NCI-H748 (cell line): ENCODE measurements around the gene PPDPF.

ENCODE experiments used
- DNase-seq: peaks from one replicate; lab custom pipeline; 2025; ENCODE audit not compliant: unreplicated experiment; lab: John Stamatoyannopoulos, UW

Gene PPDPF

GRCh38 chr20:63536241-63536977 is 15.8 kb downstream of the PPDPF start:
- DNase-seq, result no peak

- no peak for DNase-seq
Observed at GRCh38 chr20:63536997-63537524, 16.5 kb downstream of the PPDPF start, which contains the start of gene PTK6. Gene PTK6, minus strand, starts transcription at chr20:63537376. Its CDS starts 62 bp downstream, at chr20:63537314.

- DNase-seq, result peak; percentile 73
Observed at GRCh38 chr20:63537525-63538203, 17.1 kb downstream of the PPDPF start.

GRCh38 chr20:63538204-63539091 is 17.9 kb downstream of the PPDPF start:
- DNase-seq, result peak; percentile 58

GRCh38 chr20:63539092-63539430 is 18.5 kb downstream of the PPDPF start:
- no peak for DNase-seq

- no peak for DNase-seq
Observed at GRCh38 chr20:63539441-63540370, 19.1 kb downstream of the PPDPF start.

- DNase-seq, result no peak
Observed at GRCh38 chr20:63540417-63541186, 20.0 kb downstream of the PPDPF start.

GRCh38 chr20:63541371-63541770 is 20.8 kb downstream of the PPDPF start:
- no peak for DNase-seq

GRCh38 chr20:63542031-63542559 is 21.5 kb downstream of the PPDPF start:
- DNase-seq, result no peak

GRCh38 chr20:63542696-63543095 is 22.1 kb downstream of the PPDPF start:
- DNase-seq, result no peak

GRCh38 chr20:63543131-63543530 is 22.6 kb downstream of the PPDPF start:
- no peak for DNase-seq

GRCh38 chr20:63543733-63544132 is 23.2 kb downstream of the PPDPF start:
- no peak for DNase-seq

- DNase-seq, result peak; percentile 8
Observed at GRCh38 chr20:63544241-63544957, 23.8 kb downstream of the PPDPF start.

- no peak for DNase-seq
Observed at GRCh38 chr20:63544958-63545516, 24.5 kb downstream of the PPDPF start.

- DNase-seq, result no peak
Observed at GRCh38 chr20:63545814-63546213, 25.2 kb downstream of the PPDPF start.

- DNase-seq, result no peak
Observed at GRCh38 chr20:63546256-63546955, 25.8 kb downstream of the PPDPF start.

- no peak for DNase-seq
Observed at GRCh38 chr20:63546956-63547724, 26.6 kb downstream of the PPDPF start.
